GM23338 (cell line): ENCODE results near the gene ANG. TPM values are rescaled to one million over a fixed set of nuclear protein-coding genes. Genes with fewer than 3 reads are reported as not detected.

Source experiments
- ATAC-seq: fragments of 200-7000 bp; cut with Tn5 transposase; 3 replicates; pipeline ENCODE4 v1.9.1; 2020
- DNase-seq: peaks from one replicate; pipeline ENCODE4 v3.0.0-alpha.2; 2015; ENCODE audit warnings: low spot score
- H2AFZ ChIP-seq: fragments of 200-600 bp; sonication (generic); 2 replicates; pipeline ENCODE4 v1.8.0; 2016; ENCODE audit warnings: antibody characterized with exemption, mild to moderate bottlenecking, moderate library complexity
- H3F3A ChIP-seq: fragments of 200-600 bp; sonication (generic); replicated peaks from 2 replicates; pipeline ENCODE4 v1.8.0; 2017; ENCODE audit warnings: antibody characterized with exemption, mixed run types, low read depth
- H3K27ac ChIP-seq: fragments of 200-600 bp; sonication (generic); 2 replicates; pipeline ENCODE4 v1.6.1; 2016; ENCODE audit warnings: low read depth
- H3K27me3 ChIP-seq: fragments of 200-600 bp; sonication (generic); 2 replicates; pipeline ENCODE4 v1.8.0; 2016; ENCODE audit warnings: mild to moderate bottlenecking, mixed run types, moderate library complexity; ENCODE audit not compliant: insufficient read depth
- H3K36me3 ChIP-seq: fragments of 200-600 bp; sonication (generic); 2 replicates; pipeline ENCODE4 v1.8.0; 2016; ENCODE audit warnings: mild to moderate bottlenecking; ENCODE audit not compliant: insufficient read depth
- H3K4me1 ChIP-seq: fragments of 200-600 bp; sonication (generic); 2 replicates; pipeline ENCODE4 v1.8.0; 2016; ENCODE audit warnings: mild to moderate bottlenecking, moderate library complexity; ENCODE audit not compliant: insufficient read depth
- H3K4me2 ChIP-seq: fragments of 200-600 bp; sonication (generic); 2 replicates; pipeline ENCODE4 v1.7.1; 2017; ENCODE audit warnings: mixed run types
- H3K4me3 ChIP-seq: fragments of 200-600 bp; sonication (generic); 2 replicates; pipeline ENCODE4 v1.6.1; 2016; ENCODE audit warnings: mixed run types
- H3K79me2 ChIP-seq: fragments of 200-600 bp; sonication (generic); replicated peaks from 2 replicates; pipeline ENCODE4 v1.8.0; 2017; ENCODE audit warnings: mild to moderate bottlenecking; ENCODE audit not compliant: insufficient read depth
- H3K9me2 ChIP-seq: fragments of 200-600 bp; sonication (generic); 2 replicates; pipeline ENCODE4 v1.8.0; 2017; ENCODE audit not compliant: insufficient read depth
- H4K20me1 ChIP-seq: fragments of 200-600 bp; sonication (generic); replicated peaks from 2 replicates; pipeline ENCODE4 v1.8.0; 2017; ENCODE audit warnings: mild to moderate bottlenecking; ENCODE audit not compliant: insufficient read depth
- H3K27ac Mint-ChIP-seq: 2 replicates; pipeline ENCODE4 v1.8.0; 2020; ENCODE audit warnings: inconsistent platforms, mild to moderate bottlenecking, moderate library complexity, mixed read lengths
- H3K27me3 Mint-ChIP-seq: 3 replicates; pipeline ENCODE4 v1.8.0; 2022; ENCODE audit warnings: low read depth, mild to moderate bottlenecking, moderate library complexity, mixed read lengths, inconsistent platforms; ENCODE audit not compliant: insufficient read depth, poor library complexity
- H3K36me3 Mint-ChIP-seq: 3 replicates; pipeline ENCODE4 v1.8.0; 2021; ENCODE audit warnings: low read depth, mild to moderate bottlenecking, inconsistent platforms, moderate library complexity, mixed read lengths
- H3K4me1 Mint-ChIP-seq: 3 replicates; pipeline ENCODE4 v1.8.0; 2020; ENCODE audit warnings: mild to moderate bottlenecking, inconsistent platforms, mixed read lengths
- H3K4me3 Mint-ChIP-seq: 3 replicates; pipeline ENCODE4 v1.8.0; 2021; ENCODE audit warnings: moderate library complexity, mild to moderate bottlenecking, inconsistent platforms, mixed read lengths
- H3K9me3 Mint-ChIP-seq: 3 replicates; pipeline ENCODE4 v1.8.0; 2020; ENCODE audit warnings: moderate library complexity, mild to moderate bottlenecking, inconsistent platforms, mixed read lengths
- ETS1 ChIP-seq: IDR thresholded peaks from 2 replicates; pipeline ENCODE4 v1.6.1; 2016; ENCODE audit warnings: antibody characterized with exemption
- EZH2 ChIP-seq: fragments of 200-600 bp; sonication (generic); IDR thresholded peaks from one replicate; pipeline ENCODE4 v1.8.0; 2017; ENCODE audit warnings: antibody characterized with exemption, mild to moderate bottlenecking, low read depth; ENCODE audit not compliant: unreplicated experiment
- JUNB ChIP-seq: IDR thresholded peaks from one replicate; pipeline ENCODE4 v1.6.1; 2016; ENCODE audit warnings: antibody characterized with exemption; ENCODE audit not compliant: unreplicated experiment
- POLR2AphosphoS5 ChIP-seq: IDR thresholded peaks from 2 replicates; pipeline ENCODE4 v1.6.1; 2016; ENCODE audit warnings: antibody characterized with exemption, low read depth
- REST ChIP-seq: IDR thresholded peaks from one replicate; pipeline ENCODE4 v1.6.1; 2018; ENCODE audit warnings: antibody characterized with exemption; ENCODE audit not compliant: unreplicated experiment
- polyA plus RNA-seq: library from polyadenylated mRNA; unstranded; fragments of >200 nt; fragmentation: Nextera tagmentation; extraction: Ambion mirVana; gene quantifications from 2 replicates; pipeline ENCODE4 v1.2.1, GENCODE V29; 2016
- total RNA-seq: library from RNA; depleted of rRNA; stranded (reverse); fragments of >200 nt; shearing (Covaris generic); gene quantifications from 2 replicates; pipeline ENCODE4 v1.2.3, GENCODE V29; 2014
- TF ChIP-seq, protein P1 (sequence below): fragments of 250-450 bp; sonication (Bioruptor Pico); IDR thresholded peaks from 2 replicates; pipeline ENCODE4 v1.5.0; 2020; ENCODE audit warnings: mild to moderate bottlenecking, moderate library complexity

Gene ANG
- total and polyA plus RNA-seq, 2 experiments from 2014 or later: 2.3 to 3.7 TPM

GRCh38 chr14:20667957-20668356 is 20.6 kb upstream of the ANG start:
- no peak overlapping the region for H3K4me2 ChIP-seq
- peaks cover 6% of the 10 kb centered on the region; the same call in 2 of the 3 replicates for H3K9me3 Mint-ChIP-seq
- H3K9me2 ChIP-seq: peaks cover 7% of the 10 kb centered on the region; the same call in 1 of the 2 replicates
- H3K36me3 Mint-ChIP-seq: no peaks in the 10 kb centered on the region
- H3K27ac Mint-ChIP-seq: no peak overlapping the region
- no peak overlapping the region for H3K4me3 Mint-ChIP-seq
- TF ChIP-seq JUNB (no peak), ETS1 (no peak), POLR2AphosphoS5 (no peak), REST (no peak), EZH2 (no peak)
- TF ChIP-seq, protein P1, sequence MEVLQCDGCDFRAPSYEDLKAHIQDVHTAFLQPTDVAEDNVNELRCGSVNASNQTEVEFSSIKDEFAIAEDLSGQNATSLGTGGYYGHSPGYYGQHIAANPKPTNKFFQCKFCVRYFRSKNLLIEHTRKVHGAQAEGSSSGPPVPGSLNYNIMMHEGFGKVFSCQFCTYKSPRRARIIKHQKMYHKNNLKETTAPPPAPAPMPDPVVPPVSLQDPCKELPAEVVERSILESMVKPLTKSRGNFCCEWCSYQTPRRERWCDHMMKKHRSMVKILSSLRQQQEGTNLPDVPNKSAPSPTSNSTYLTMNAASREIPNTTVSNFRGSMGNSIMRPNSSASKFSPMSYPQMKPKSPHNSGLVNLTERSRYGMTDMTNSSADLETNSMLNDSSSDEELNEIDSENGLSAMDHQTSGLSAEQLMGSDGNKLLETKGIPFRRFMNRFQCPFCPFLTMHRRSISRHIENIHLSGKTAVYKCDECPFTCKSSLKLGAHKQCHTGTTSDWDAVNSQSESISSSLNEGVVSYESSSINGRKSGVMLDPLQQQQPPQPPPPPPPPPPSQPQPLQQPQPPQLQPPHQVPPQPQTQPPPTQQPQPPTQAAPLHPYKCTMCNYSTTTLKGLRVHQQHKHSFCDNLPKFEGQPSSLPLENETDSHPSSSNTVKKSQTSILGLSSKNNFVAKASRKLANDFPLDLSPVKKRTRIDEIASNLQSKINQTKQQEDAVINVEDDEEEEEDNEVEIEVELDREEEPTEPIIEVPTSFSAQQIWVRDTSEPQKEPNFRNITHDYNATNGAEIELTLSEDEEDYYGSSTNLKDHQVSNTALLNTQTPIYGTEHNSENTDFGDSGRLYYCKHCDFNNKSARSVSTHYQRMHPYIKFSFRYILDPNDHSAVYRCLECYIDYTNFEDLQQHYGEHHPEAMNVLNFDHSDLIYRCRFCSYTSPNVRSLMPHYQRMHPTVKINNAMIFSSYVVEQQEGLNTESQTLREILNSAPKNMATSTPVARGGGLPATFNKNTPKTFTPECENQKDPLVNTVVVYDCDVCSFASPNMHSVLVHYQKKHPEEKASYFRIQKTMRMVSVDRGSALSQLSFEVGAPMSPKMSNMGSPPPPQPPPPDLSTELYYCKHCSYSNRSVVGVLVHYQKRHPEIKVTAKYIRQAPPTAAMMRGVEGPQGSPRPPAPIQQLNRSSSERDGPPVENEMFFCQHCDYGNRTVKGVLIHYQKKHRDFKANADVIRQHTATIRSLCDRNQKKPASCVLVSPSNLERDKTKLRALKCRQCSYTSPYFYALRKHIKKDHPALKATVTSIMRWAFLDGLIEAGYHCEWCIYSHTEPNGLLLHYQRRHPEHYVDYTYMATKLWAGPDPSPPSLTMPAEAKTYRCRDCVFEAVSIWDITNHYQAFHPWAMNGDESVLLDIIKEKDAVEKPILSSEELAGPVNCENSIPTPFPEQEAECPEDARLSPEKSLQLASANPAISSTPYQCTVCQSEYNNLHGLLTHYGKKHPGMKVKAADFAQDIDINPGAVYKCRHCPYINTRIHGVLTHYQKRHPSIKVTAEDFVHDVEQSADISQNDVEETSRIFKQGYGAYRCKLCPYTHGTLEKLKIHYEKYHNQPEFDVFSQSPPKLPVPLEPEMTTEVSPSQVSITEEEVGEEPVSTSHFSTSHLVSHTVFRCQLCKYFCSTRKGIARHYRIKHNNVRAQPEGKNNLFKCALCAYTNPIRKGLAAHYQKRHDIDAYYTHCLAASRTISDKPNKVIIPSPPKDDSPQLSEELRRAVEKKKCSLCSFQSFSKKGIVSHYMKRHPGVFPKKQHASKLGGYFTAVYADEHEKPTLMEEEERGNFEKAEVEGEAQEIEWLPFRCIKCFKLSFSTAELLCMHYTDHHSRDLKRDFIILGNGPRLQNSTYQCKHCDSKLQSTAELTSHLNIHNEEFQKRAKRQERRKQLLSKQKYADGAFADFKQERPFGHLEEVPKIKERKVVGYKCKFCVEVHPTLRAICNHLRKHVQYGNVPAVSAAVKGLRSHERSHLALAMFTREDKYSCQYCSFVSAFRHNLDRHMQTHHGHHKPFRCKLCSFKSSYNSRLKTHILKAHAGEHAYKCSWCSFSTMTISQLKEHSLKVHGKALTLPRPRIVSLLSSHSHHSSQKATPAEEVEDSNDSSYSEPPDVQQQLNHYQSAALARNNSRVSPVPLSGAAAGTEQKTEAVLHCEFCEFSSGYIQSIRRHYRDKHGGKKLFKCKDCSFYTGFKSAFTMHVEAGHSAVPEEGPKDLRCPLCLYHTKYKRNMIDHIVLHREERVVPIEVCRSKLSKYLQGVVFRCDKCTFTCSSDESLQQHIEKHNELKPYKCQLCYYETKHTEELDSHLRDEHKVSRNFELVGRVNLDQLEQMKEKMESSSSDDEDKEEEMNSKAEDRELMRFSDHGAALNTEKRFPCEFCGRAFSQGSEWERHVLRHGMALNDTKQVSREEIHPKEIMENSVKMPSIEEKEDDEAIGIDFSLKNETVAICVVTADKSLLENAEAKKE (CRISPR knock-in tag): no peak
- H3K27me3 Mint-ChIP-seq: peaks cover 26% of the 10 kb centered on the region
- H3K79me2 ChIP-seq: no peaks in the 10 kb centered on the region
- no peaks in the 10 kb centered on the region for H4K20me1 ChIP-seq
- no peak overlapping the region for H3K4me3 ChIP-seq
- no peaks in the 10 kb centered on the region for H3K4me1 ChIP-seq
- no peak overlapping the region for H2AFZ ChIP-seq
- H3F3A ChIP-seq: 0 out of 2 replicates have a peak, but pooled peaks cover 11% of the 10 kb centered on the region
- peaks cover 14% of the 10 kb centered on the region; the same call in 1 of the 2 replicates for H3K27me3 ChIP-seq
- ATAC-seq: no peak
- no peak for DNase-seq
- H3K4me1 Mint-ChIP-seq: peaks cover 5% of the 10 kb centered on the region; the same call in 1 of the 3 replicates
- H3K36me3 ChIP-seq: no peaks in the 10 kb centered on the region
- H3K27ac ChIP-seq: no peak overlapping the region
